Astrocyte of the hippocampus (primary cell): ENCODE measurements around the gene ART4.

Source experiments
- DNase-seq: peaks from one replicate; pipeline ENCODE4 v3.0.0; 2011; ENCODE audit warnings: low read depth, low spot score

Gene ART4, protein sequence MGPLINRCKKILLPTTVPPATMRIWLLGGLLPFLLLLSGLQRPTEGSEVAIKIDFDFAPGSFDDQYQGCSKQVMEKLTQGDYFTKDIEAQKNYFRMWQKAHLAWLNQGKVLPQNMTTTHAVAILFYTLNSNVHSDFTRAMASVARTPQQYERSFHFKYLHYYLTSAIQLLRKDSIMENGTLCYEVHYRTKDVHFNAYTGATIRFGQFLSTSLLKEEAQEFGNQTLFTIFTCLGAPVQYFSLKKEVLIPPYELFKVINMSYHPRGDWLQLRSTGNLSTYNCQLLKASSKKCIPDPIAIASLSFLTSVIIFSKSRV

DNA sequence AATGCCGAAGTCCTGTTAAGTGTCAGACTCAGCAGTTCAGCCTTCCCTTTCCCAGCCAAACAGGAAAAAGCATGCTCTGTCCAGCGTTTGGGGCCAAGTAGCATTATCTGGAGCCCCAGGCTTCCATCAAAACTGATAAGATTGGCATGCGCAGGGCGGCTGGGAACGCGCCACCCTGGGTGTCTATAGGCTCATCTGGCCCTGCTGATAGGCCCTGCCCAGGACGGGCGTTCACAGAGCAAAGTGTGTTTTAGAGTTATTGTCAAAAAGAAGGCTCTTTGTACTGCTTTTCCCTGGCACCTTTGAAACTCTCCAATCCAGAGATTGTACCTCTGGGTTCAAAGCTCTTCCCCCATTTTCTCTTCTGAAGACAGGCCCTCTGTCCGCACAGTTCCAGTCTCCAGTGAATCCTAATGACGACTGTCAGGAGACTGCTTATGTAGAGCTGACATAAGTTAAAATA, at the start of gene ART4:
Gene ART4 (minus strand): TSS at position 102 of the 463 bp plus-strand sequence. CDS start 413 bp downstream, outside the sequence.
- DNase-seq, result no peak

DNA sequence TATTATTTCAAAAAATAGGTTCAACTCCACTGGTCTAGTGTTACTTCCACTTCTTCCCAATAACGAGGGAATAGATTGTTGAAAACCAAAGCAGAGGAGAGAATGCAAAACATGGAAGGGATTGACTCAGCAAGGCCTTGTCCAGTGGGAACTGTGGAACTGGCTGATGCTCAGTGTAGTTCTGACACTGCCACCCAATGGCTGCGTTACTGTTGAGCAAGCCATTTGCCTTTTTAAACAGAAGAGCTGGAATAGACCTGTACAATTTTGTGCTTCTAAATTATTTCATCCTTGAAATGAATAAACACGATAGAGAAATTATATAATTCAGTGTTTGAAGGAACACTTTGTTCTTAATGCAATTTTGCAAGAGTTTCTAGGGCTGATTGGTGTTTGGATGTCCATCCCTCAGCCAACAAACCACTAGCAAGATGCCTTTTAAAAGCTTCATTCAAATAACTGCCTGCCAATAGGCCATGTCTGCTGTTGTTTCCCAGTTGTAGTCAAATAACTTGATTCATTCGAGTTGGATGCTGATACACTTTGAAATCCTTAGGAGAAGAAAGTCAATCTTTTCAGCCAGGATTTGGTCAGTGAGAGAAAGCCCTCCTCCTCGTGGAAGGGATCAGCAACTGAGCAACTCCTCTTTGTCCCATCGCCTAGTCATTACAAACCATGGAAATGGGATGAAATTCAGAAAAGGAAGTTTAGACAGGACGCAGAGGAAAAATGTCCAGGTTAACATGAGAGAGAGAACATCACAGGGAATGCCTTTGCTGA, 49.6 kb upstream of the ART4 start:
- DNase-seq, result no peak

DNA sequence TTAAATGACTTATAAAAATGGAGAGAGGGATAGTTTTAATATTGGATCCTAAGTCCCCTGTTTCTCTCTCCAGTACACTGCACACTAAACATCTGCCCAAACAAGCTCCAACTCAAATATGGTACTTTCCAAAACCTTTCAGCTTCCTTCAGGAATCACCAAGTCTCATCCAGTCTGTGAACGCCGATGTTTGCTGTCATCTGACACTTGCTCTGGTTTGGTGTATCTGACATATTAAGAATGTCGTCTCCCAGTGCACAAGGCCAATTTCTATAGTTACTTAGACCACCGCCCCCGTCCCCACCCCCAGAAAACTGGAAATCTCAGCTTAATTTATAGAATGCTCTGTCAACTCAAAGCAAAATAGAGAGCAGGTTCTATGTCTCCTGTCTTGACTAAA, 47.4 kb upstream of the ART4 start:
- DNase-seq, result no peak

DNA sequence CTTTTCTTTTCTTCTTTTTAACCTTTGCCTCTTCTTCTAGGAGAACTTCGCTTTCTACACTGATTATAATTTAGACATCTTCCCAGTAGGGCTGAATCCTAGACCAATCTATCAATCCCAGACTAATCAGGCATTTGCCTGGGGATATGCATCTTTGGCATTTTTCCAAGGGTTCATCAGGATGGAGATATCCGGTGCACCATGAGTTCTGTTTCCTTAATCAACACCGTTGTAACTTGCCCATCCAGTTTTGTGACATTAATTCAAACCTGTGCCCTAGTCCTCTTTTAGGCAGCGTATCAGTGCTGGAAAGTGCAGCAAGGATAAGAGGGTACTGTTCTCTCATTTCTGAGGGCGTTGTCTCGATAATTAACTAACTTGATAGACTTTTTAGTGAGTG, 42.9 kb upstream of the ART4 start:
- DNase-seq, result no peak

DNA sequence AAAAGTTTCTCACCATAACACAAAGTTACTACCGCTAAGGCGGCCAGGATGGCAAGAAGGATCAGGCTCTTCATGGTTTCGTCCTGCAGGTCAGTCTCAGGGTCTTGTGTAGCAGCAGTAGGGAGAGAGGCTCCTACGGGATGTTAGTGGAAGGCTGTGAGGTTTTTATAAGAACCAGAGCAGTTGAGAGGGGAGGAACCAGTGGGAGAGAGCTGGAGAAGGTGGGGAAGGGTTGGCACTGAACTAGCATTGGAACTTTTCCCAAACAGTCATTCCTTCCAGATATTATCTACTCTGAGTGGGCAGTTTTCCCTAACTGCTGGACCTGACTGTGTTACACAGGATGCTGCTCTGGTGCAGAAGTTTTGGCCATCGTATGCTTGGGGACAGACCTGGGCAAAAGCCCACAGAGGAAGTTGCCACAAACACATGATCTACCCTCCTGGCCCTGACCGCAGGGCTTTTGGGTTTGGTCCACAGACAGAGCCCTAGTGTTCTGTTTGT, 42.4 kb upstream of the ART4 start, which contains the start of gene MGP:
Gene MGP (minus strand): TSS at position 137 of the 504 bp plus-strand sequence. CDS start 63 bp downstream, at position 74.
- DNase-seq, result peak; percentile 79

DNA sequence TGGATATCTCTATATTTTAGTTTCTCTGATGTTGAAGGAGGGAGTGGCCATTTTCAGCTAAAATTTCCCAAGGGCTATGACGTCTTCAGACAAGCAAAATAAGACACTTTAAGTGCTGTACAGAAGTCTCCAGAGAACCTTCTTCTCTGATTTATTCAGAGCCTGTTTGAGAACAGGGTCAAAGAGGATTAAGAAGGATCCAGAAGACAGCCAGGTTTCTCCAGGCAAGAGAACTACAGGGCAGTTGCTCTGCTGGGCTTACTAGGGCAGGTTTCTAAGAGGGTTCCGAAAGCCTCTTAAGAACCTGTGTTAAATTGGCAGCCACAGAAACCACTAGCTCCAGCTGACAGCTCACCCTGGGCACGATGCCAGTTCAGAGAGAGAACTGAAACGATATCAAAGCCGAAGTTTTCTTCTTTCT, 41.1 kb upstream of the ART4 start:
- DNase-seq, result peak; percentile 91

DNA sequence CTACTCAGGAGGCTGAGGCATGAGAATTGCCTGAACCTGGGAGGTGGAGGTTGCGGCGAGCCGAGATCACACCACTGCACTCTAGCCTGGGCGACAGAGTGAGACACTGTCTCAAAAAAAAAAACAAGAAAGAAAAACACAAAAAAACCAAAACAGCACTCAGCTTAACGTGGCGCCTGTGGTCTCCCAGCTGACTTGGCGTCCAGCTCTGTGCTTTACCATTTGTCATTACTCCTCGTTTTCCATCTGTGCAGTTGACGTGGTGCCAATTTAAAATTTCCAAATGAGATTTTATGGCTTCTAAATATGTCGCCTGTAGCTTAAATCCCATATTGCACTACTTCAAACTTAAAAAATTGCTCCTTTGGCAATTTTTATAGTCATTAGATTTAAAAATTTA, 40.4 kb upstream of the ART4 start:
- no peak for DNase-seq

DNA sequence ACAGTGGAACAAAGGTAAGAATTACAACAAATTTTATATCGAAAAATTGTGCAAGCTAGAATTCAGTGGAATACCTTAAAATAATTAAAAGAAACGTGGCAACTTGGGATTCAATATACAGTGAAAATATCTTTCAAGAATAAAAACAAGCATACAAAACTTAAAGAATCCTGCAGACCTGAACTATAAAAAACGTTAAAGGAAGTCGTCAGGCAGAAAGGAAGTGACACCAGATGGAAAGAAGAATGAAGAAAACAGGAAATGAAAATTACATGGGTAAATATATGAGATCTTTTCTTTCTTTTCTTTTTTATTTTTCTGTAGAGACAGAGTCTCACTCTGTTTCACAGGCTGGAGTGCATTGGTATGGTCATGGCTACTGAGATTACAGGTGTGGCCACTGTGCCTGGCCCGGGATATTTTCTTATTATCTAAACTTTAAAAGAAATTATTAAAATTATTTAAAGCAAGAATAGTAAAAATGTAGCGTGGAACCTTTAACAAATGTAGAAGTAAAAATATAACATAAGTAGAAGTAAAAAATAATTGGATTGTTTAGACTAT, 37.6 kb upstream of the ART4 start:
- DNase-seq, result no peak

DNA sequence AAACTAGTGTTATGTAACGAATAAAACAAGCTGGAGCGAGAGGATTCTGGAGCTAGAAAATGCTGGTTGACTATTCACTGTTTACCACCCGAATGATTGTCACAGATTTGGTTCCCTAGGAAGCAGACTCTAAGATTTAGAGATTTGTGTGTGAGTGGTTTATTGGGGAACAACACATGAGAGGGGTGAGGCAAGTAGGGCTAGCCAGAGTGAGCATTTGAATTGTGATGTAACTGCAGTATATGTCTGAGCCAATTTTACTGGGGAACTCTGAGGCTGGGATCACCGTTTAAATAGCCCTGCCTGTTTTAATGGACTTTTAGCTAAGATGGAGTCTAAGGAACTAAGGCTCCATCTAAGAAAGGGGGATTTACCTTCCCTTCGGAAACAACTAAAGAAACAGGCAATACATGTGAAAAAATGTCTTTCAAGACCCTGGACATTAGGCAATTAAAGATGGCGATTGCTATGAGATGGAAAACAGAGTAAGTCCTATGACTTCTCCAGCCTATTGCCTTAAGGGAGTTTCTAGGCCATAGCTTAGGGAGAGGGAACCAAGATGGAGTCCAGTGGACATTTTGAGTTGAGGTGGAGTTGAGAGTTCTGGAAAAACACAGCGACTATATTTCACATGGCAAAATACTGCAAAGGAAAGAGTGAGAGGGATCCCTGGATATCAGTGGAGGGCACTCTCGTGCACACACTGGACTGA, 36.1 kb upstream of the ART4 start:
- DNase-seq, result no peak

DNA sequence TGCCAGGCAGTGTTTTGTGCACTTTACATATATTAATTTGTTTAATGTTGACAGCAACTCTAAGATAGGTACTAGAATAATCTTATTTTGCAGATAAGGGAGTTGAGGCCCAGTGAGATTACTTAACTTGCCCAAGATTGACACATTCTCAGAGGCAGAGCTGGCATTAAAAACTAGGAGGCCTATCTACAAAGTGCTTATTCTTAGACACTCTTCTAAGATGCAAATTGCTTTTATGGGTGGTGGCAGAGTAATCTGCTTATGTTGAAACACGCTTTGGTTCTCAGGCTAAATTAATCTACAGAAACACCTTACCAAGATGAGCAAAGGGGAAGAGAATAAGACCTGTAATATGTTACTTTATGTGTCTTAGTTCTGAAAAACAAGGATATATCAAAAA, 35.2 kb upstream of the ART4 start:
- DNase-seq, result no peak

DNA sequence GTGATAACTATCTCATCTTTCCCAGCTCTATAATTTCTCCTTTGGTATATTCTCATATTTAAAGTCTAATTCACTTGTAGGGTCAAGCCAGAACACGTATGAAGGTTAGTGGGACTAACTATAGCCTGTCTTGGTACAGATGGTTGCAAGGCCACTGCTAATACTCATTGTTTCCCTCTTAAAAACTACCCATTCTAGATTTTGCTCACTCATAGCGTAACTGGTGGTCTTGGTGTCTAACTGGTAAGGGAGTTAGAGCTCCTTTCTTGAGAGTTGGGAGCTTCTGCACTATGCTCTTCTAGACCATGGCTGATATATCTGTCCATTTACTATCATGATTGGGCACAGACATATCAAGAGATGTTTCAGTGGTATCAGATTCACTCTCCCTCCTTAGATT, 33.5 kb upstream of the ART4 start:
- no peak for DNase-seq

DNA sequence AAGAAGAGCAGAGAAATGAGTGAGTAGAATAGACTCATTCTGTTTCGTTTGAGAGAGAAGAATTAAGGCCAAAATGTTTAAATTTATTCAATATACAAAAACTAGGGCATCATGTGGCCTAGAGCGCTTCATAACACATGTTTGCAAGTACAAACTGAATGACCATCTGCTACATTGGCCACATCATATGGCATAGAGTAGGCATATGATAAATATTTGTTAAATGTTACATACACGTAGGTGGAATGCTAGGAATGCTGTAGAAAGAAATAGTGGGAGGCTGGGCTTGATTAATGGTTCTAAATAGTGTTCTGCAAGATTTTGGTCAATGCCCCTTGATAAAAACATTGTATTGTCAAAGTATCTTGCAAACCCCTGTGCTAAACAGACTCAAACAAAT, 31.6 kb upstream of the ART4 start:
- no peak for DNase-seq

DNA sequence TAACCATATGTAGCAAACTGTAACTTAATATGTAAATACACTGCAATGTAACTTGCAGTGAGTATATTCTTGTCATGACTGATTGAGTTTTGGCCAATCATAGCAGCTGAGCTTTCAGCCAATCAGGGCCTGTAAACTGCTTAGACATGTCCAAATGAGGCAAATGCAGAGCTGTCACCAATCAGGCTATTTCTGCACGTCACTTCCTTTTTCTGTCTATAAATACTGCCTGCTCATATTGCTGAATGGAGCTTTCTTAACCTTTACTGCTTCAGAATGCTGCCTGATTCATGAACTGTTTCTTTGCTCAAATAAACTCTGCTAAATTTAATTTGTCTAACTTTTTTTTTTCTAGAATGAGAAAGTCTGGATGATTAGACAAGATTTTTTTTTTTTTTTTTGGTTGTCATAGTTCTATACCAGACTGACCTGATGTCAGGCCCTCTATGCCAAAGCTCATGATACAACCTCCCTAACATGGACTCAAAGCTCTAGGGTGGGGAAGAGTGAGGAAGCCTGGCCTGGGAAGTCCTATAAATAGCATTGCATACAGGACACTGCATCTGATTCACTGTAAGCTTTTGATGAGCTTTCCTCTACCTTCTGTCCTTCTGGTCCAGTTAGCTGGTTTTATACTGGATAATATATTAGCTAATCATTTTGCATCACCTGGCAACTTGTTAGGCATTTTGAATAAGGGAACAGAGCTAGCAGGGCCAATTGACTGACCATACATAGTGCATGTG, 30.3 kb upstream of the ART4 start:
- no peak for DNase-seq

DNA sequence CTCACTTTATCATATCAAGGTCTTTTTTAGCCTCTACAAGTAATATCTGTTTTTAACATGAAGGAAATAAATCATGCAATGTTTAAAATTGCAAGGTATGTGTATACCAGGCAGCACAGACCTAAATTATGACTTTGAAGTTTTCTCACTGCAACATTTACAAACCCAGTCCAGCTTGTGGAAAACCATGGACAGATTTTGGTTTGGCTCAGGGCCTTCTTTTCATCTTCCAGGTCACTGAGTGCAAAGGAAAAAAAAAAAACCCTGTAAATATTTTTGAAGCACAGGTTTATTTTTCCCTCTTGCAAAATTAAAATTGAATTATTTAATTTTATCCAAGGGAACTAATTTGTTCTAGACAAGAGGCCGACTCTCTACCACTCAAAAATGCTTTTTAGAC, 28.6 kb upstream of the ART4 start:
- DNase-seq, result no peak

DNA sequence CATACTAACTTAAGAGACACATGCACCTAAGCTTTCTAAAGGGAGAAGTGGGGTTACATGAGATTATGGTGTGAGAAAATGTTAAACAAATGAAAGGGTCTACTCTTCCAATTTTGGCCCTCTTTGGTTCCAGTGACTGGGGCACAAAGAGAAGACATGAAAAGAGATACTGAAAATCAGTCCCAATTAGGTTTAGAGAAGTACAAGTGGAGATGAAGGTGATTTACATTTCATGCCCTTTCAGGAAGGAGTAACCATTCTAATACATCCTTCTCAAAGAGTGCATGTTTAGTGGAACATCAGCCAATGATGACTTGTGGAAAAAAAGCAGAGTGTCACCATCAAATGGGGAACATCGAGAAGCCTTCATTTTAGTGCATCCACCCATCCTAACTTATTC, 27.9 kb upstream of the ART4 start:
- no peak for DNase-seq

DNA sequence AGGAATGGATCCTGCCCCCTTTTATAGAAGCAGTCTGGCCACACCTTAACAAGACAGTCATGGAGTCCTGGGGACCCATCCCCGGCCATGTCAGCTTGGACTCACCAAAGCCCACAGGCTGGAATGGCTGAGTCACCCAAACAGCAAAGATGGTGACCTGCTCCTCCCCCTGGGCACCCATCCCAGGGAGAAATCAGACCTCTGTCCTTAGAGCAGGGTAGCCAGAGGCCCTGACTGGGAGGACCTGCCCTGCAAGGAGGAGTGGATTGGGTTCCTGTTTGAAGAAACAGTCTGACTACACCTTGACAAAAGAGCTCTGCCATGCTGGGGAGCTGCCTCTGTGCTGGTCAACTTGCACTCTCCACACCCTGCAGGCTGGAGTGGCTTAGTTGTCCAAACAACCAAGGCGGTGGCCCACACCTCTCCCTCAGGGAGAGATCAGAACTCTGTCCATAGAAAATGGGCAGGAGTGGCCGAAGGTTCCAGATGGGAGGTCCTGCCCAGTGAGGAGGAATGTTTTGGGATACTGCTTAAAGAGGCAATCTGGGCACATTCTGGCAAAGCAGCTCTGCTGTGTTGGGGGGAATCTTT, 25.7 kb upstream of the ART4 start:
- DNase-seq, result no peak

DNA sequence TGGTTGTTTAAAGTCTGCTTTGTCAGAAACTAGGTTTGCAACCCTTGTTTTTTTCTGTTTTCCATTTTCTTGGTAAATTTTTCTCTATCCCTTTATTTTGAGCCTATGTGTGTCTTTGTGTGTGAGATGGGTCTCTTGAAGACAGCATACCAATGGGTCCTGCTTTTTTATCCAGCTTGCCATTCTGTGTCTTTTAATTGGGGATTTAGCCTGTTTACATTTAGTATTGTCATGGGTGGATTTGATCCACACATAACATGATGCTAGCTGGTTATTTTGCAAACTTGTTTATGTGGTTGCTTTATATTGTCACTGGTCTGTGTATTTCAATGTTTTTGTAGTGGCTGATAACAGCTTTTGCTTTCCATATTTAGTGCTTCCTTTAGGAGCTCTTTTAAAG, 17.2 kb upstream of the ART4 start:
- no peak for DNase-seq

DNA sequence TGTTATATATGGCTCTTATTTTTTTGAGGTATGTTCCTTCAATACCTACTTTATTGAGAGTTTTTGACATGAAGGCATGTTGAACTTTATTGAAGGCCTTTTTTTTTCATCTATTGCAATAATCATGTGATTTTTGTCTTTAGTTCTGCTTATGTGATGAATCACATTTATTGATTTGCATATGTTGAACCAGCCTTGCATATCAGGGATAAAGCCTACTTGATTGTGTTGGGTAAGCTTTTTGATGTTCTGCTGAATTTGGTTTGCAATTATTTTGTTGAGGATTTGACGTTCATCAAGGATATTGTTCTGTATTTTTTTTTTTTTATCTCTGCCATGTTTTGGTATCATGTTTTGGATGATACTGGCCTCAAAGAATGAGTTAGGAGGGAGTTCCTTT, 15.2 kb upstream of the ART4 start:
- DNase-seq, result no peak

DNA sequence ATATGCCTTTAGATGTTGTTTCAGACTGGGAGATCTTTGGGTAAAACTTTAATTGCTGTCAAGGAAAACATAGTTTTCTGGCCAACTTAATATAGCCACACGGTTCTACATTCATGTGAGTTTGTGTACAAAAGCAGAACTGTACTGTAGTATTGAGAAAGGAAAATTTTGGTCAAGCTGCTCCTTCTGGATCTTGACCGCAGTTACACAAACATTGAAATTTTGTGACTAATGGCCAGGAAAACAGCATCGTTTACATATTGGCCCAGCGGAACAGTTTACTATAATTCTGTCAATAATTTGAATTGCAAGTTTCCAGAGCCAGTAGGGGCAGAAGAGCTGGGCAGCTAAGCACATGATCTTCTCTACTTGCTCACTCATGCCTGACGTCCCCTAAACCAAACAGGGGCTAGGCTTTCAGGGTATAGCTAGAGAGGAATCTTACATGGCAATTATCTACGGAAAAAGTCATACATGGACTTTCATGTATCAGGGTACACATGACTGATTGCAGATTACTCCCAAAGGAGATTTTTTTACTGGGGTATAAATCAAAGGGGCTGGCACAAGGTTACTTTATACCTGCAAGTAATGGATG, 11.4 kb upstream of the ART4 start:
- no peak for DNase-seq

DNA sequence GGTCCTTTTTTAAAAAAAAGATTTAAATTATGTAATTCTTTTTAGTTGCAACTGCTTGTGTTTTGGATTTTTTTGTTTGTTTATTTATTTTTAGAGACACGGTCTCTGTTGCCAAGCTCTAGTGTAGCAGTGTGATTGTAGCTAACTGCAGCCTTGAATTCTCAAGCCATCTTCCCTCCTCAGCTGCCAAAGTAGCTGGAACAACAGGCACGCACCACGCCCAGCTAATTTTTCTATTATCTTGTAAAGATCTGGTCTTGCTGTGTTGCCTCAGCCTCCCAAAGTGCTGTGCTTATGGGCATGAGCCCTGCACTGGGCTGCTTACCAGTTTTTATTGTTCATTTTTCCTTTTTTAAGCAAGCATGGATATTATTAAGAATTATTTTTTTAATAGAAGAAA, 10.6 kb upstream of the ART4 start:
- no peak for DNase-seq
